GM18870 (cell line): Measurements from ENCODE around the gene VSTM4.

ENCODE experiments used
- ATAC-seq: cut with Tn5 transposase; IDR thresholded peaks from one replicate; pipeline ENCODE4 v1.9.1; 2021; ENCODE audit warnings: moderate library complexity; ENCODE audit not compliant: unreplicated experiment

VSTM4 gene

GRCh38 chr10:49118430-49119074 lies 3.2 kb upstream of the VSTM4 start:
- no peak for ATAC-seq

GRCh38 chr10:49117376-49118070 lies 2.2 kb upstream of the VSTM4 start:
- ATAC-seq, result no peak

- ATAC-seq, result no peak
Observed at GRCh38 chr10:49116509-49117375, 1.4 kb upstream of the VSTM4 start.

- no peak for ATAC-seq
Observed at GRCh38 chr10:49115796-49116508, 630 bp upstream of the VSTM4 start.

GRCh38 chr10:49114718-49115014 lies 656 bp downstream of the VSTM4 start:
- ATAC-seq, result no peak

GRCh38 chr10:49113741-49114141 lies 1.6 kb downstream of the VSTM4 start:
- ATAC-seq, result no peak

- ATAC-seq, result no peak
Observed at GRCh38 chr10:49112851-49113250, 2.5 kb downstream of the VSTM4 start.

GRCh38 chr10:49112098-49112497 lies 3.2 kb downstream of the VSTM4 start:
- ATAC-seq, result no peak

GRCh38 chr10:49111320-49111698 lies 4.0 kb downstream of the VSTM4 start:
- no peak for ATAC-seq

GRCh38 chr10:49110684-49111319 lies 4.5 kb downstream of the VSTM4 start:
- ATAC-seq, result no peak

- no peak for ATAC-seq
Observed at GRCh38 chr10:49109669-49110340, 5.5 kb downstream of the VSTM4 start.

GRCh38 chr10:49108656-49109055 lies 6.7 kb downstream of the VSTM4 start:
- no peak for ATAC-seq

- ATAC-seq, result no peak
Observed at GRCh38 chr10:49107887-49108267, 7.4 kb downstream of the VSTM4 start.

- no peak for ATAC-seq
Observed at GRCh38 chr10:49107111-49107886, 8.0 kb downstream of the VSTM4 start.

- ATAC-seq, result no peak
Observed at GRCh38 chr10:49106451-49106850, 8.9 kb downstream of the VSTM4 start.

- ATAC-seq, result no peak
Observed at GRCh38 chr10:49105076-49105475, 10.2 kb downstream of the VSTM4 start.

GRCh38 chr10:49104323-49104722 lies 11.0 kb downstream of the VSTM4 start:
- no peak for ATAC-seq

- no peak for ATAC-seq
Observed at GRCh38 chr10:49103761-49104160, 11.6 kb downstream of the VSTM4 start.

- no peak for ATAC-seq
Observed at GRCh38 chr10:49099046-49099445, 16.3 kb downstream of the VSTM4 start.
